BLaER1 treated with 17β-estradiol and CSF1 and Interleukin-3, amounts not matched to agents 10 nM and 100 nM (cell line): ENCODE measurements around the gene TTPAL.

Experiments used
- H3K27ac ChIP-seq, 11 experiments: shearing (Covaris generic); formaldehyde crosslinking; 2 replicates each; pipeline ENCODE4 v1.8.1; 2022
- H3K27me3 ChIP-seq, 11 experiments: shearing (Covaris generic); formaldehyde crosslinking; 2 replicates each; pipeline ENCODE4 v1.8.1; 2022
- H3K36me3 ChIP-seq, 11 experiments: shearing (Covaris generic); formaldehyde crosslinking; 2 replicates each; pipeline ENCODE4 v1.8.1; 2022
- H3K4me1 ChIP-seq, 10 experiments: shearing (Covaris generic); formaldehyde crosslinking; 2 replicates each; pipeline ENCODE4 v1.8.1; 2022
- H3K4me2 ChIP-seq, 11 experiments: shearing (Covaris generic); formaldehyde crosslinking; 2 replicates each; pipeline ENCODE4 v1.8.1; 2022
- H3K4me3 ChIP-seq, 10 experiments: shearing (Covaris generic); formaldehyde crosslinking; 2 replicates each; pipeline ENCODE4 v1.8.1; 2022
- H3K9ac ChIP-seq, 11 experiments: shearing (Covaris generic); formaldehyde crosslinking; 2 replicates each; pipeline ENCODE4 v1.8.1; 2022
- H3K9me3 ChIP-seq, 11 experiments: shearing (Covaris generic); formaldehyde crosslinking; replicated peaks in 1 of 11; 2 replicates each; pipeline ENCODE4 v1.8.1; 2022
- H4K20me1 ChIP-seq, 11 experiments: shearing (Covaris generic); formaldehyde crosslinking; 2 replicates each; pipeline ENCODE4 v1.8.1; 2022
- Cebpa-rat ChIP-seq, 11 experiments: shearing (Covaris generic); IDR thresholded peaks; 2 replicates each; pipeline ENCODE4 v1.8.1; 2022

The TTPAL gene

GRCh38 chr20:44475694-44476560 is at the start of gene TTPAL:
Gene TTPAL (plus strand): TSS chr20:44475874. CDS start chr20:44480000, 4,126 bp downstream.
- Histone ChIP-seq H3K9ac (peak within 1 kb of the TSS; percentile 78 to 92 (median 89)), H3K27ac (peak within 1 kb of the TSS; percentile 82 to 93 (median 88)), H3K4me1 (peaks cover 31 to 57% (median 53%) of the 10 kb centered on the region in 10 experiments), H3K4me3 (peak within 1 kb of the TSS; percentile 70 to 89 (median 82)), H4K20me1 (peaks cover 0 to 6% (median 0%) of the 10 kb centered on the region in 11 experiments; a peak in 4 of 22 replicates), H3K9me3 (no peaks in the 10 kb centered on the region), H3K27me3 (no peaks in the 10 kb centered on the region), H3K4me2 (peak within 1 kb of the TSS; percentile 73 to 100 (median 95)), H3K36me3 (peaks cover 8 to 12% (median 10%) of the 10 kb centered on the region in 11 experiments; a peak in 21 of 22 replicates)
- TF ChIP-seq Cebpa-rat (IDR thresholded peaks at IDR 0.05) = no peak

GRCh38 chr20:44425923-44426322 is 49.8 kb upstream of the TTPAL start:
- Histone ChIP-seq H3K4me3 (no peak overlapping the region), H3K4me2 (no peak overlapping the region), H4K20me1 (no peaks in the 10 kb centered on the region), H3K9me3 (no peaks in the 10 kb centered on the region), H3K4me1 (peaks cover 0 to 5% (median 0%) of the 10 kb centered on the region in 10 experiments; a peak in 4 of 20 replicates), H3K27ac (no peak overlapping the region), H3K9ac (no peak overlapping the region), H3K27me3 (no peaks in the 10 kb centered on the region), H3K36me3 (no peaks in the 10 kb centered on the region)
- no peak for TF ChIP-seq Cebpa-rat (IDR thresholded peaks at IDR 0.05)

GRCh38 chr20:44426879-44427790 is 48.5 kb upstream of the TTPAL start:
- H3K27ac ChIP-seq = no peak overlapping the region
- H4K20me1 ChIP-seq = no peaks in the 10 kb centered on the region
- no peak overlapping the region for H3K4me3 ChIP-seq
- no peaks in the 10 kb centered on the region for H3K27me3 ChIP-seq
- H3K36me3 ChIP-seq = no peaks in the 10 kb centered on the region
- H3K4me2 ChIP-seq = no peak overlapping the region
- H3K4me1 ChIP-seq = peaks cover 0 to 2% (median 0%) of the 10 kb centered on the region in 10 experiments; a peak in 4 of 20 replicates
- no peak for TF ChIP-seq Cebpa-rat (IDR thresholded peaks at IDR 0.05)
- no peaks in the 10 kb centered on the region for H3K9me3 ChIP-seq
- H3K9ac ChIP-seq = no peak overlapping the region

GRCh38 chr20:44427804-44428173 is 47.9 kb upstream of the TTPAL start:
- TF ChIP-seq Cebpa-rat (IDR thresholded peaks at IDR 0.05) = no peak
- H3K9ac ChIP-seq = no peak overlapping the region
- no peak overlapping the region for H3K4me2 ChIP-seq
- H4K20me1 ChIP-seq = no peaks in the 10 kb centered on the region
- no peak overlapping the region for H3K4me3 ChIP-seq
- H3K36me3 ChIP-seq = no peaks in the 10 kb centered on the region
- H3K4me1 ChIP-seq = no peaks in the 10 kb centered on the region
- H3K9me3 ChIP-seq = no peaks in the 10 kb centered on the region
- H3K27ac ChIP-seq = no peak overlapping the region
- H3K27me3 ChIP-seq = no peaks in the 10 kb centered on the region

GRCh38 chr20:44428174-44429016 is 47.3 kb upstream of the TTPAL start:
- Histone ChIP-seq H3K27me3 (no peaks in the 10 kb centered on the region), H3K4me1 (no peaks in the 10 kb centered on the region), H3K9me3 (no peaks in the 10 kb centered on the region), H3K27ac (no peak overlapping the region), H3K4me2 (no peak overlapping the region), H4K20me1 (no peaks in the 10 kb centered on the region), H3K9ac (no peak overlapping the region), H3K4me3 (no peak overlapping the region), H3K36me3 (no peaks in the 10 kb centered on the region)
- TF ChIP-seq Cebpa-rat (IDR thresholded peaks at IDR 0.05) = no peak

- H3K9ac ChIP-seq = no peak overlapping the region
- H3K4me2 ChIP-seq = no peak overlapping the region
- no peaks in the 10 kb centered on the region for H3K27me3 ChIP-seq
- H3K4me1 ChIP-seq = no peaks in the 10 kb centered on the region
- no peak overlapping the region for H3K27ac ChIP-seq
- TF ChIP-seq Cebpa-rat (IDR thresholded peaks at IDR 0.05) = no peak
- H3K9me3 ChIP-seq = no peaks in the 10 kb centered on the region
- H3K36me3 ChIP-seq = no peaks in the 10 kb centered on the region
- no peaks in the 10 kb centered on the region for H4K20me1 ChIP-seq
- H3K4me3 ChIP-seq = no peak overlapping the region
Observed at GRCh38 chr20:44429017-44429339, 46.7 kb upstream of the TTPAL start.

GRCh38 chr20:44429419-44430269 is 46.0 kb upstream of the TTPAL start:
- no peak overlapping the region for H3K27ac ChIP-seq
- no peaks in the 10 kb centered on the region for H3K4me1 ChIP-seq
- H3K36me3 ChIP-seq = no peaks in the 10 kb centered on the region
- no peaks in the 10 kb centered on the region for H3K27me3 ChIP-seq
- no peak overlapping the region for H3K9ac ChIP-seq
- no peak overlapping the region for H3K4me2 ChIP-seq
- no peak overlapping the region for H3K4me3 ChIP-seq
- H3K9me3 ChIP-seq = no peaks in the 10 kb centered on the region
- no peaks in the 10 kb centered on the region for H4K20me1 ChIP-seq
- TF ChIP-seq Cebpa-rat (IDR thresholded peaks at IDR 0.05) = no peak
